Activated CD4-positive, alpha-beta T cell treated with anti-CD3 and anti-CD28 coated beads, Interleukin-2, amount 10 ng/mL, durations not matched to agents 7 days and 5 days (primary cell): ENCODE measurements around the gene AQP2. TPM values are rescaled to one million over a fixed set of nuclear protein-coding genes. Genes with fewer than 3 reads are reported as not detected.

Experiments
- CTCF ChIA-PET: fragments of 350-600 bp; sonication (Branson Sonifier 250); formaldehyde crosslinking; loops from one replicate; lab custom pipeline; 2021; ENCODE audit warnings: antibody characterized with exemption; lab: Charles Lee
- POLR2A ChIA-PET: fragments of 350-600 bp; sonication (Branson Sonifier 250); formaldehyde crosslinking; loops from one replicate; lab custom pipeline; 2021; ENCODE audit warnings: antibody characterized with exemption; lab: Charles Lee
- DNase-seq: peaks from one replicate; pipeline ENCODE4 v3.0.0-alpha.2; 2020
- H3K27ac Mint-ChIP-seq: one replicate; pipeline ENCODE4 v1.8.0; 2021; ENCODE audit warnings: mild to moderate bottlenecking, moderate library complexity, mixed read lengths
- H3K27me3 Mint-ChIP-seq: one replicate; pipeline ENCODE4 v1.8.0; 2021; ENCODE audit warnings: mixed read lengths
- H3K36me3 Mint-ChIP-seq: one replicate; pipeline ENCODE4 v1.8.0; 2021; ENCODE audit warnings: low read depth, mixed read lengths
- H3K4me1 Mint-ChIP-seq: one replicate; pipeline ENCODE4 v1.8.0; 2021; ENCODE audit warnings: mixed read lengths
- H3K4me3 Mint-ChIP-seq: one replicate; pipeline ENCODE4 v1.8.0; 2021; ENCODE audit warnings: mild to moderate bottlenecking, moderate library complexity, mixed read lengths
- H3K9me3 Mint-ChIP-seq: one replicate; pipeline ENCODE4 v1.8.0; 2021; ENCODE audit warnings: mixed read lengths
- total RNA-seq, 2 experiments: library from RNA; stranded (reverse); gene quantifications; one replicate each; pipeline ENCODE4 v1.2.3, GENCODE V29; 2021

The AQP2 gene
- total RNA-seq, 2 experiments from 2014 or later: not detected

DNA sequence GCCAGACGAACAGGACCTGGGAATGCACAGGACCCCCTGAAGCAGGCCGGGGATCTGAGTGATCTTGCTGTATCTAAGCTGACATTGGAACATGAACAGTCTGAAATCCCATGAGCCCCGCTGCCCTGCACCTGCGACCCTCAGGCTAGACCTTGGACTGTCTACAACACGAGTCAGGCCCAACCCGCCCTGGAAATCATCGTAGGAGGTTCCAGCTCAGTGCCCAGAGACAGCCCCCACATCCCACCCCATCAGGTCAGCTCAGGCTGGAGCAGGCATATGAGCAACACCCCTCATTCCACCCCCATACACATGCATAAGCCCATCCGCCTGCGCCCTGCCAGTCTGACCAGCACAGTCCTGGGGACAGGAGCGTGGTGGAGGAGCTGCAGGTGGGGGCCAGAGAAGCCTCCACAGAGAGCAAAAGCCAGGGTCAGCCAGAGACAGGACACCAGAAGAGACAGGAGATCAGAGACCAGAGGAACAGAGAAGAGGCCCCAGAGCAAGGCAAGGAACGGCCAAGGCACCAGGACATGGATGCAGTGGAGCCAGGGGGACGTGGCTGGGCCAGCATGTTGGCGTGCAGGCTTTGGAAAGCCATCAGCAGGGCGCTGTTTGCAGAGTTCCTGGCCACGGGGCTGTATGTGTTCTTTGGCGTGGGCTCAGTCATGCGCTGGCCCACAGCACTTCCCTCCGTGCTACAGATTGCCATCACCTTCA, 22.3 kb downstream of the AQP2 start, which contains the start of gene AQP6:
AQP6 (plus strand) TSS at position 307 of the 720 bp plus-strand sequence; CDS start at position 534, 227 bp downstream.
- ChIA-PET POLR2A (no interaction called here), CTCF (interaction anchor here (0.6 to 1.1 kb wide), 4 partner anchors 16 to 666 kb away, joined by 3 read pairs; no protein-coding TSS in a partner anchor)
- Mint-ChIP-seq H3K9me3 (no peaks in the 10 kb centered on the region), H3K27ac (no peak within 1 kb of the TSS), H3K4me1 (no peaks in the 10 kb centered on the region), H3K36me3 (no peaks in the 10 kb centered on the region), H3K27me3 (peaks cover 3% of the 10 kb centered on the region), H3K4me3 (no peak within 1 kb of the TSS)
- no peak for DNase-seq

DNA sequence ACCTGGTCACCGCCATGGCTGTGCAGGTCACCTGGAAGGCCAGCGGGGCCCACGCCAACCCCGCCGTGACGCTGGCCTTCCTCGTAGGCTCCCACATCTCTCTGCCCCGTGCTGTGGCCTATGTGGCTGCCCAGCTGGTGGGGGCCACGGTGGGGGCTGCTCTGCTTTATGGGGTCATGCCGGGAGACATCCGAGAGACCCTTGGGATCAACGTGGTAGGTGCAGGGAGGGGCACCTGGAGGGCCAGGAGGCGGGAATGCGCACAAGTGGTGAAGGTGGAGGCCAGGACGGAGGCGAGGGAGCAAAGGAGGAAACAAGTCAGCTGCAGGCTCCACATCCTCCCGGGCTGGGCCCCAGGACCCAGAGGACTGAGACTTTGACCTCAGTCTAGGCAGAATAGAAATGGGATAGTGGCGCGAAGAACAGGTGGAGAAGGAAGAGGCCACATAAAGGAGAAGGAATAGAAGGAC, 22.9 kb downstream of the AQP2 start:
- no peaks in the 10 kb centered on the region for H3K27me3 Mint-ChIP-seq
- CTCF ChIA-PET: interaction anchor here (0.6 kb wide), 1 partner anchor 516 kb away, joined by 3 read pairs; no protein-coding TSS in a partner anchor
- H3K4me1 Mint-ChIP-seq: no peaks in the 10 kb centered on the region
- no peaks in the 10 kb centered on the region for H3K36me3 Mint-ChIP-seq
- H3K9me3 Mint-ChIP-seq: no peaks in the 10 kb centered on the region
- POLR2A ChIA-PET: no interaction called here
- H3K27ac Mint-ChIP-seq: no peak overlapping the region
- no peak for DNase-seq
- H3K4me3 Mint-ChIP-seq: no peak overlapping the region

GRCh38 chr12:49974231-49974675, 23.7 kb downstream of the AQP2 start:
- H3K27ac Mint-ChIP-seq: no peak overlapping the region
- no peaks in the 10 kb centered on the region for H3K4me1 Mint-ChIP-seq
- ChIA-PET CTCF (interaction anchor here (0.8 to 1.1 kb wide), 3 partner anchors 10 to 81 kb away, joined by 3 to 6 read pairs (median 3); no protein-coding TSS in a partner anchor), POLR2A (no interaction called here)
- no peaks in the 10 kb centered on the region for H3K9me3 Mint-ChIP-seq
- DNase-seq: no peak
- no peak overlapping the region for H3K4me3 Mint-ChIP-seq
- H3K27me3 Mint-ChIP-seq: no peaks in the 10 kb centered on the region
- no peaks in the 10 kb centered on the region for H3K36me3 Mint-ChIP-seq

DNA sequence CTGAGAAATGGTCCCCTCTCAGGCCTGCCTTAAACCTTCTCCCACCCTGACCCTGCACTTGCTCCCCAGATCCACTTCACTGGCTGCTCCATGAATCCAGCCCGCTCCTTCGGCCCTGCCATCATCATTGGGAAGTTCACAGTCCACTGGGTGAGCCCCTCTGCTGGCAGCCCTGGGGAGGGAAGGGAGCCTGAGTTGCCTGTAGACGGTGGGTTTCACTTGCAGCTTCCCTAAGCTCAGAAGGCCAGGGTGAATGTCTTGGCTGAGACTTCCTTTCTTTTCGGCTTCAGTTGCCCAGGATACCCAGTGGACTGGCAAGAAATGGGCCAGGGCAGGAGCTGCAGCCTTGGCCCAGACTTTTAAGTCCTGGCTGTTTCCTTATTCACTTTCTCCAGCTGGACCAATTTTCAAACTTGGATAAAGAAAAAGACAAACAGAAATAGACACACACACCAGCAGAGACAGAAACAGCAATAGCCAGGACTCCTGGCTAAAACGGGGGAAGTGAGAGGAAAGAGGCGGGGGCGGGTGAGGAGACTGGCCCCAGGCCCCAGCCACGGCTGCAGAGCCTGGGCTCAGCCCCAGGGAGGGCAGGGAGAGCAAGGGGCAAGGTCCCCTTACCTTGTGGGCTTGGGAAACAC, 24.3 kb downstream of the AQP2 start:
- DNase-seq: no peak
- Mint-ChIP-seq H3K36me3 (no peaks in the 10 kb centered on the region), H3K9me3 (no peaks in the 10 kb centered on the region), H3K27ac (no peak overlapping the region), H3K4me3 (no peak overlapping the region), H3K4me1 (no peaks in the 10 kb centered on the region), H3K27me3 (no peaks in the 10 kb centered on the region)
- ChIA-PET CTCF (interaction anchor here (0.8 to 1.1 kb wide), 3 partner anchors 9 to 81 kb away, joined by 3 to 6 read pairs (median 3); no protein-coding TSS in a partner anchor), POLR2A (no interaction called here)

- CTCF ChIA-PET: interaction anchor here (0.7 to 2.2 kb wide), 5 partner anchors 8 to 81 kb away, joined by 3 to 16 read pairs (median 3); partner anchors contain the start of gene AQP2
- DNase-seq: no peak
- H3K36me3 Mint-ChIP-seq: no peaks in the 10 kb centered on the region
- H3K4me1 Mint-ChIP-seq: no peaks in the 10 kb centered on the region
- no peak overlapping the region for H3K27ac Mint-ChIP-seq
- H3K9me3 Mint-ChIP-seq: no peaks in the 10 kb centered on the region
- no peak overlapping the region for H3K4me3 Mint-ChIP-seq
- no peaks in the 10 kb centered on the region for H3K27me3 Mint-ChIP-seq
- POLR2A ChIA-PET: no interaction called here
Measured at GRCh38 chr12:49975318-49975761, 24.8 kb downstream of the AQP2 start.

- Mint-ChIP-seq H3K27me3 (no peaks in the 10 kb centered on the region), H3K36me3 (no peaks in the 10 kb centered on the region), H3K9me3 (no peaks in the 10 kb centered on the region), H3K27ac (no peak overlapping the region), H3K4me3 (no peak overlapping the region), H3K4me1 (no peaks in the 10 kb centered on the region)
- DNase-seq: no peak
- CTCF ChIA-PET: interaction anchor here (2.0 to 2.2 kb wide), 2 partner anchors 9 to 26 kb away, joined by 5 to 16 read pairs; partner anchors contain the start of gene AQP2
- POLR2A ChIA-PET: no interaction called here
Measured at GRCh38 chr12:49976557-49976956, 26.0 kb downstream of the AQP2 start.

GRCh38 chr12:49978125-49978524, 27.6 kb downstream of the AQP2 start:
- POLR2A ChIA-PET: no interaction called here
- CTCF ChIA-PET: interaction anchor here (7.1 kb wide), 1 partner anchor 10 kb away, joined by 87 read pairs; no protein-coding TSS in a partner anchor
- H3K27me3 Mint-ChIP-seq: no peaks in the 10 kb centered on the region
- H3K4me3 Mint-ChIP-seq: no peak overlapping the region
- H3K36me3 Mint-ChIP-seq: no peaks in the 10 kb centered on the region
- H3K4me1 Mint-ChIP-seq: no peaks in the 10 kb centered on the region
- H3K27ac Mint-ChIP-seq: no peak overlapping the region
- H3K9me3 Mint-ChIP-seq: no peaks in the 10 kb centered on the region
- DNase-seq: no peak

GRCh38 chr12:49979016-49979586, 28.6 kb downstream of the AQP2 start:
- no peak for DNase-seq
- CTCF ChIA-PET: interaction anchor here (2.3 to 7.1 kb wide), 2 partner anchors 11 to 33 kb away, joined by 9 to 87 read pairs; no protein-coding TSS in a partner anchor
- Mint-ChIP-seq H3K27me3 (no peaks in the 10 kb centered on the region), H3K9me3 (no peaks in the 10 kb centered on the region), H3K4me1 (no peaks in the 10 kb centered on the region), H3K36me3 (peaks cover 2% of the 10 kb centered on the region), H3K4me3 (no peak overlapping the region), H3K27ac (no peak overlapping the region)
- POLR2A ChIA-PET: no interaction called here

GRCh38 chr12:49979791-49980190, 29.3 kb downstream of the AQP2 start:
- POLR2A ChIA-PET: no interaction called here

DNA sequence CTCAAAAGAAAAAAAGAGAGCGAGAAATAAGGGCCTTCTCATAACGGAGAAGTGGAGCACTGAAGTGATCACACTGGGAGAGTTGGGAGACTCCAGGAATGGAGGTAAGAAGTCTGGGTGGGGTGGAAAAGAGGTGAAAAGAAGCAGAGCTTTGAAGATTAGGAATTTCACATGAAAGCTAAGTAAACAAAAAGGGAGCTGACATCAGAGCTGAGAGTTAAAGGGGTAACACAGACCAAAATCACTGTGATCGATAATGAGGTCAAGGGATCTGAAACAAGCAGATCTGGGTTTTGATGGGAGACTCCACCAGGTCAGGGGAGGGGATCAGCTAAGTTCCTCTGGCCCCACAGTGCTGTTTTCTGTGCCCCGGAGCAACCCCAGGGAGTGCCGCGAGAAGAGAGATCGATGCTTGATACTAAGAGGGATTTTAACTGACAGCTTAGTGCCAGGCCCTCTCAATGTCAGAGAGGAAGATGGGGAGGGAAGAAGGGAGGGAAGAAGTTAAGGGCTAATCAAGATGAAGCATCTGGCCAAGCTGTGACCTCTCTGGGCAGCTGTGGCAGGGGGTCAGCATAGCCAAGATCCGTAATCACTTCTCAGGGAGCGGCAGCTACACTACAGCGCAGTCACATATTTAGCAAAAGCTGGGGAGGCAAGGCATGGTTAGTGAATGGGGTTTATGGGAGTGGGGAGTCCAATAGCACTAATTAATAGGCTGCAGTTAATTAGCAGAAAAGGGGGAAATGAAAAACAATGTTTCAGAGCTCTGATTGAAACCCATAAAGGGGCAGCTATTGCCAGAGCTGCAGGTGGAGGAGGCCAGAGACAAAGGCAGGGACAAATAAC, 30.2 kb downstream of the AQP2 start:
- Mint-ChIP-seq H3K4me3 (no peak overlapping the region), H3K27me3 (no peaks in the 10 kb centered on the region), H3K27ac (no peak overlapping the region), H3K9me3 (no peaks in the 10 kb centered on the region), H3K36me3 (peaks cover 9% of the 10 kb centered on the region), H3K4me1 (no peaks in the 10 kb centered on the region)
- POLR2A ChIA-PET: no interaction called here
- no peak for DNase-seq
- CTCF ChIA-PET: interaction anchor here (0.5 to 7.1 kb wide), 8 partner anchors 12 to 228 kb away, joined by 3 to 87 read pairs (median 6); partner anchors contain the start of gene COX14

More at GRCh38 chr12:49979791-49980190, 29.3 kb downstream of the AQP2 start:
- no peak overlapping the region for H3K4me3 Mint-ChIP-seq
- no peak overlapping the region for H3K27ac Mint-ChIP-seq
- CTCF ChIA-PET: interaction anchor here (0.5 to 7.1 kb wide), 8 partner anchors 12 to 307 kb away, joined by 3 to 87 read pairs (median 4); no protein-coding TSS in a partner anchor
- no peaks in the 10 kb centered on the region for H3K4me1 Mint-ChIP-seq
- H3K36me3 Mint-ChIP-seq: peaks cover 4% of the 10 kb centered on the region
- DNase-seq: no peak
- H3K27me3 Mint-ChIP-seq: no peaks in the 10 kb centered on the region
- no peaks in the 10 kb centered on the region for H3K9me3 Mint-ChIP-seq

- peaks cover 17% of the 10 kb centered on the region for H3K36me3 Mint-ChIP-seq
- CTCF ChIA-PET: interaction anchor here (0.6 to 7.1 kb wide), 5 partner anchors 14 to 355 kb away, joined by 4 to 87 read pairs (median 6); no protein-coding TSS in a partner anchor
- H3K4me1 Mint-ChIP-seq: no peaks in the 10 kb centered on the region
- H3K4me3 Mint-ChIP-seq: no peak overlapping the region
- DNase-seq: no peak
- H3K9me3 Mint-ChIP-seq: no peaks in the 10 kb centered on the region
- H3K27me3 Mint-ChIP-seq: no peaks in the 10 kb centered on the region
- POLR2A ChIA-PET: no interaction called here
- H3K27ac Mint-ChIP-seq: no peak overlapping the region
Measured at GRCh38 chr12:49982246-49983087, 31.9 kb downstream of the AQP2 start.
